Panc1 (cell line): ENCODE results near the gene ZCCHC13. TPM values are rescaled to one million over a fixed set of nuclear protein-coding genes. Genes with fewer than 3 reads are reported as not detected.
"Not testable (repeated sequence)": the region's sequence is repeated elsewhere in the genome, so short reads cannot be mapped to it uniquely, and the experiment has no call there.

ENCODE experiments used
- ATAC-seq: fragments of 200-7000 bp; cut with Tn5 transposase; 2 replicates; pipeline ENCODE4 v1.9.1; 2020; ENCODE audit warnings: mild to moderate bottlenecking, moderate library complexity
- Bru-seq: library from RNA; stranded (reverse); fragments of 400-500 nt; gene quantifications from one replicate; lab custom pipeline; 2021; lab: Mats Ljungman, UMichigan
- BruChase-seq, 2 experiments: library from RNA; stranded (reverse); fragments of 400-500 nt; gene quantifications; one replicate each; lab custom pipeline; 2021; lab: Mats Ljungman, UMichigan
- BruUV-seq: library from RNA; stranded (reverse); fragments of 400-500 nt; replicated peaks from 2 replicates; lab custom pipeline; 2021; lab: Mats Ljungman, UMichigan
- CTCF ChIA-PET: fragments of 300-600 bp; sonication (Branson Sonifier 250); formaldehyde crosslinking; loops from one replicate; lab custom pipeline; 2022; ENCODE audit warnings: antibody characterized with exemption; lab: Charles Lee
- POLR2A ChIA-PET: fragments of 300-600 bp; sonication (Branson Sonifier 250); formaldehyde crosslinking; loops from one replicate; lab custom pipeline; 2022; ENCODE audit warnings: antibody characterized with exemption; lab: Charles Lee
- DNase-seq: peaks from one replicate; pipeline ENCODE4 v3.0.0-alpha.2; 2010; ENCODE audit warnings: low read depth, low spot score
- H3K27ac ChIP-seq: 2 replicates; pipeline ENCODE4 v1.5.1; 2011; ENCODE audit warnings: mild to moderate bottlenecking, low read length, inconsistent platforms
- H3K27me3 ChIP-seq: fragments of 200-500 bp; sonication (Bioruptor generic); 2 replicates; pipeline ENCODE4 v1.6.0; 2014; ENCODE audit warnings: low read length, inconsistent platforms; ENCODE audit not compliant: control insufficient read depth, insufficient read depth
- H3K36me3 ChIP-seq: fragments of 200-500 bp; sonication (Bioruptor generic); 2 replicates; pipeline ENCODE4 v1.5.1; 2014; ENCODE audit warnings: inconsistent platforms, mild to moderate bottlenecking, low read length, moderate library complexity; ENCODE audit not compliant: control insufficient read depth, insufficient read depth
- H3K4me1 ChIP-seq: 2 replicates; pipeline ENCODE4 v1.5.1; 2011; ENCODE audit warnings: inconsistent platforms, mild to moderate bottlenecking, low read length, moderate library complexity; ENCODE audit not compliant: control insufficient read depth, insufficient read depth
- H3K4me3 ChIP-seq, 2 experiments: 2 replicates each; pipeline ENCODE4 v1.5.1; 2011 to 2012; ENCODE audit warnings: low read depth in 2 of 2, low read length in 2 of 2, mild to moderate bottlenecking in 2 of 2, inconsistent platforms in 1 of 2, moderate library complexity in 1 of 2
- H3K9me3 ChIP-seq: fragments of 200-500 bp; sonication (Bioruptor generic); 2 replicates; pipeline ENCODE4 v1.5.1; 2014; ENCODE audit warnings: low read depth, mild to moderate bottlenecking, inconsistent platforms, low read length, moderate library complexity; ENCODE audit not compliant: control insufficient read depth, insufficient read depth
- CTCF ChIP-seq: fragments of 450-650 bp; IDR thresholded peaks from 2 replicates; pipeline ENCODE4 v1.5.1; 2017; ENCODE audit warnings: mild to moderate bottlenecking
- POLR2AphosphoS5 ChIP-seq: IDR thresholded peaks from 2 replicates; pipeline ENCODE4 v1.6.1; 2012; ENCODE audit warnings: mild to moderate bottlenecking, low read depth, low read length, moderate library complexity
- SIN3A ChIP-seq: IDR thresholded peaks from 2 replicates; pipeline ENCODE4 v1.6.1; 2012; ENCODE audit warnings: low read depth, mild to moderate bottlenecking, low read length, moderate library complexity, borderline replicate concordance; ENCODE audit not compliant: insufficient read depth
- TCF7L2 ChIP-seq: IDR thresholded peaks from 2 replicates; pipeline ENCODE4 v1.6.1; 2011; ENCODE audit warnings: mild to moderate bottlenecking, low read depth, low read length, inconsistent platforms
- in situ Hi-C: cut with HindIII; loops from 2 replicates; pipeline ENCODE4 v1.10.0; 2016; ENCODE audit warnings: low sequenced_read_pairs, low pct_unique_long_range_greater_than_20kb
- intact Hi-C: fragments of 100-400 bp; cut with micrococcal nuclease; formaldehyde crosslinking; loops from one replicate; pipeline ENCODE4 v1.10.0; 2022; ENCODE audit not compliant: unreplicated experiment
- long read RNA-seq: library from polyadenylated mRNA; unstranded; transcript quantifications from one replicate; pipeline ENCODE4 v2.0.0, GENCODE V29; 2021; ENCODE audit not compliant: unreplicated experiment
- polyA plus RNA-seq: library from polyadenylated mRNA; unstranded; fragments of >200 nt; gene quantifications from one replicate; pipeline ENCODE4 v1.2.1, GENCODE V29; 2012; ENCODE audit warnings: missing spikeins; ENCODE audit not compliant: insufficient read length
- total RNA-seq: library from RNA; stranded (reverse); gene quantifications from one replicate; pipeline ENCODE4 v1.2.1, GENCODE V29; 2021; ENCODE audit not compliant: unreplicated experiment
- TF ChIP-seq, protein P1 (sequence below), 2 experiments: IDR thresholded peaks; 2 replicates each; pipeline ENCODE4 v1.6.1; 2011 to 2012; ENCODE audit warnings: low read depth in 2 of 2, control low read depth in 1 of 2, low read length in 1 of 2, mild to moderate bottlenecking in 1 of 2, moderate library complexity in 1 of 2; ENCODE audit not compliant: insufficient read depth in 1 of 2

The ZCCHC13 gene
- total RNA-seq (not detected), Bru-seq, nascent RNA (percentile 25 among the genes with signal in this experiment), BruChase-seq, experiment 1, labeled RNA remaining after a 2-hour chase (not detected), BruChase-seq, experiment 2, labeled RNA remaining after a 6-hour chase (not detected)
- polyA plus RNA-seq = not detected
- long read RNA-seq = 0 reads

- no peak for DNase-seq
- in situ Hi-C loops = no loop called here
- CTCF ChIA-PET = interaction anchor here (0.6 kb wide), 1 partner anchor 21 kb away, joined by 4 read pairs; no protein-coding TSS in a partner anchor
- Histone ChIP-seq H3K36me3 (no peaks in the 10 kb centered on the region), H3K9me3 (no peaks in the 10 kb centered on the region), H3K4me1 (no peaks in the 10 kb centered on the region), H3K4me3 (no peak within 1 kb of the TSS), H3K27ac (no peak within 1 kb of the TSS), H3K27me3 (no peaks in the 10 kb centered on the region)
- TF ChIP-seq, protein P1, sequence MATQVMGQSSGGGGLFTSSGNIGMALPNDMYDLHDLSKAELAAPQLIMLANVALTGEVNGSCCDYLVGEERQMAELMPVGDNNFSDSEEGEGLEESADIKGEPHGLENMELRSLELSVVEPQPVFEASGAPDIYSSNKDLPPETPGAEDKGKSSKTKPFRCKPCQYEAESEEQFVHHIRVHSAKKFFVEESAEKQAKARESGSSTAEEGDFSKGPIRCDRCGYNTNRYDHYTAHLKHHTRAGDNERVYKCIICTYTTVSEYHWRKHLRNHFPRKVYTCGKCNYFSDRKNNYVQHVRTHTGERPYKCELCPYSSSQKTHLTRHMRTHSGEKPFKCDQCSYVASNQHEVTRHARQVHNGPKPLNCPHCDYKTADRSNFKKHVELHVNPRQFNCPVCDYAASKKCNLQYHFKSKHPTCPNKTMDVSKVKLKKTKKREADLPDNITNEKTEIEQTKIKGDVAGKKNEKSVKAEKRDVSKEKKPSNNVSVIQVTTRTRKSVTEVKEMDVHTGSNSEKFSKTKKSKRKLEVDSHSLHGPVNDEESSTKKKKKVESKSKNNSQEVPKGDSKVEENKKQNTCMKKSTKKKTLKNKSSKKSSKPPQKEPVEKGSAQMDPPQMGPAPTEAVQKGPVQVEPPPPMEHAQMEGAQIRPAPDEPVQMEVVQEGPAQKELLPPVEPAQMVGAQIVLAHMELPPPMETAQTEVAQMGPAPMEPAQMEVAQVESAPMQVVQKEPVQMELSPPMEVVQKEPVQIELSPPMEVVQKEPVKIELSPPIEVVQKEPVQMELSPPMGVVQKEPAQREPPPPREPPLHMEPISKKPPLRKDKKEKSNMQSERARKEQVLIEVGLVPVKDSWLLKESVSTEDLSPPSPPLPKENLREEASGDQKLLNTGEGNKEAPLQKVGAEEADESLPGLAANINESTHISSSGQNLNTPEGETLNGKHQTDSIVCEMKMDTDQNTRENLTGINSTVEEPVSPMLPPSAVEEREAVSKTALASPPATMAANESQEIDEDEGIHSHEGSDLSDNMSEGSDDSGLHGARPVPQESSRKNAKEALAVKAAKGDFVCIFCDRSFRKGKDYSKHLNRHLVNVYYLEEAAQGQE (IDR thresholded peaks at IDR 0.05; ENCODE audit: insufficient read depth in 1 of 2, low read depth in 2 of 2, low read length in 1 of 2) = no peak
- no peak for TF ChIP-seq POLR2AphosphoS5
- no peak for TF ChIP-seq TCF7L2
- TF ChIP-seq SIN3A = no peak
- no peak for TF ChIP-seq CTCF
- no TSS peak for BruUV-seq
- no peak for ATAC-seq
- intact Hi-C loops = no loop called here
- POLR2A ChIA-PET = no interaction called here
Observed at GRCh38 chrX:74304016-74304415, at the start of gene ZCCHC13. Gene ZCCHC13 (plus strand): TSS chrX:74304180. CDS start chrX:74304267, 87 bp downstream.

- DNase-seq, BruUV-seq, H3K4me3 ChIP-seq, H3K27ac ChIP-seq, in situ Hi-C loops, ATAC-seq, H3K9me3 ChIP-seq, CTCF ChIA-PET, H3K27me3 ChIP-seq, intact Hi-C loops: not testable (repeated sequence)
- Histone ChIP-seq H3K36me3 (peaks cover 12% of the 10 kb centered on the region; the same call in 1 of the 2 replicates), H3K4me1 (peaks cover 18% of the 10 kb centered on the region)
- POLR2A ChIA-PET = interaction anchor here (0.7 kb wide), 1 partner anchor 77 kb away, joined by 4 read pairs; no protein-coding TSS in a partner anchor
Observed at GRCh38 chrX:74258111-74258510, 45.9 kb upstream of the ZCCHC13 start.

- ATAC-seq = no peak
- no peak for TF ChIP-seq CTCF
- TF ChIP-seq, protein P1 (IDR thresholded peaks at IDR 0.05; ENCODE audit: insufficient read depth in 1 of 2, low read depth in 2 of 2, low read length in 1 of 2) = no peak
- no peak for TF ChIP-seq POLR2AphosphoS5
- TF ChIP-seq SIN3A = no peak
- no peak for TF ChIP-seq TCF7L2
- H3K27ac ChIP-seq = 0 out of 2 replicates have a peak overlapping the region, but pooled peaks have one; percentile 3
- in situ Hi-C loops (no loop called here), intact Hi-C loops (no loop called here)
- DNase-seq = no peak
- CTCF ChIA-PET = no interaction called here
- POLR2A ChIA-PET = no interaction called here
- no peak overlapping the region for H3K4me3 ChIP-seq
- no peaks in the 10 kb centered on the region for H3K27me3 ChIP-seq
- peaks cover 9% of the 10 kb centered on the region for H3K4me1 ChIP-seq
- no peaks in the 10 kb centered on the region for H3K9me3 ChIP-seq
- BruUV-seq = no TSS peak
- H3K36me3 ChIP-seq = peaks cover 14% of the 10 kb centered on the region; the same call in 1 of the 2 replicates
Observed at GRCh38 chrX:74259885-74260491, 44.0 kb upstream of the ZCCHC13 start.
